ENCODE data around the gene TRMT1L.

TRMT1L gene

GRCh38 chr1:185112356-185112755 lies 44.4 kb downstream of the TRMT1L start:
- DNase-seq (ENCODE audit: low read depth in 3 of 3), result no peak

GRCh38 chr1:185111873-185112272 lies 44.9 kb downstream of the TRMT1L start:
- DNase-seq (ENCODE audit: low read depth in 3 of 3), result no peak

- DNase-seq (ENCODE audit: low read depth in 3 of 3), result no peak
Observed at GRCh38 chr1:185110145-185110544, 46.6 kb downstream of the TRMT1L start.

- DNase-seq (ENCODE audit: low read depth in 3 of 3), result no peak
Observed at GRCh38 chr1:185108321-185108720, 48.4 kb downstream of the TRMT1L start.

- DNase-seq (ENCODE audit: low read depth in 3 of 3), result no peak
Observed at GRCh38 chr1:185105121-185105520, 51.6 kb downstream of the TRMT1L start.

- DNase-seq (ENCODE audit: low read depth in 3 of 3), result no peak
Observed at GRCh38 chr1:185104083-185104482, 52.7 kb downstream of the TRMT1L start.

GRCh38 chr1:185096531-185096930 lies 60.2 kb downstream of the TRMT1L start:
- no peak for DNase-seq (ENCODE audit: low read depth in 3 of 3)

GRCh38 chr1:185094761-185095160 lies 62.0 kb downstream of the TRMT1L start:
- DNase-seq (ENCODE audit: low read depth in 3 of 3), result no peak

- DNase-seq (ENCODE audit: low read depth in 3 of 3), result no peak
Observed at GRCh38 chr1:185091480-185091879, 65.3 kb downstream of the TRMT1L start.

GRCh38 chr1:185087746-185088145 lies 69.0 kb downstream of the TRMT1L start:
- no peak for DNase-seq (ENCODE audit: low read depth in 3 of 3)

- DNase-seq (ENCODE audit: low read depth in 3 of 3), result no peak
Observed at GRCh38 chr1:185087101-185087500, 69.7 kb downstream of the TRMT1L start.

- no peak for DNase-seq (ENCODE audit: low read depth in 3 of 3)
Observed at GRCh38 chr1:185083818-185084217, 72.9 kb downstream of the TRMT1L start.

GRCh38 chr1:185080422-185080821 lies 76.3 kb downstream of the TRMT1L start:
- DNase-seq (ENCODE audit: low read depth in 3 of 3), result no peak

- no peak for DNase-seq (ENCODE audit: low read depth in 3 of 3)
Observed at GRCh38 chr1:185077374-185077773, 79.4 kb downstream of the TRMT1L start.

- DNase-seq (ENCODE audit: low read depth in 3 of 3), result no peak
Observed at GRCh38 chr1:185075476-185075875, 81.3 kb downstream of the TRMT1L start.

- DNase-seq (ENCODE audit: low read depth in 3 of 3), result no peak
Observed at GRCh38 chr1:185074307-185074706, 82.4 kb downstream of the TRMT1L start.

- no peak for DNase-seq (ENCODE audit: low read depth in 3 of 3)
Observed at GRCh38 chr1:185073725-185074124, 83.0 kb downstream of the TRMT1L start.

GRCh38 chr1:185070051-185070450 lies 86.7 kb downstream of the TRMT1L start:
- no peak for DNase-seq (ENCODE audit: low read depth in 3 of 3)

GRCh38 chr1:185069202-185069772 lies 87.5 kb downstream of the TRMT1L start:
- DNase-seq (ENCODE audit: low read depth in 3 of 3), result no peak

GRCh38 chr1:185068341-185068740 lies 88.4 kb downstream of the TRMT1L start:
- no peak for DNase-seq (ENCODE audit: low read depth in 3 of 3)
